Measurements from ENCODE around the gene RPL23. TPM values are rescaled to one million over a fixed set of nuclear protein-coding genes. Genes with fewer than 3 reads are reported as not detected.
A peak's percentile ranks its signal among the peaks of the same experiment; 100 is the strongest.

RPL23 gene
- total and polyA plus RNA-seq, 9 of the 15 experiments (the other 6 are each of a cell fraction or from before 2014, with no cell fraction given): 1,745 to 3,667 (median 3,096) TPM

- peak; percentile 90 for TF ChIP-seq SMAD1 (IDR thresholded peaks at IDR 0.05; ENCODE audit: low read depth, low read length, partially characterized antibody)
- TF ChIP-seq ZNF140 (CRISPR knock-in tag; IDR thresholded peaks at IDR 0.05): no peak
- peak in 1 of 2 experiments; percentile 92; a peak in 2 of 4 replicates for TF ChIP-seq HDAC1 (IDR thresholded peaks at IDR 0.05)
- peak; percentile 99 for TF ChIP-seq MTA1 (IDR thresholded peaks at IDR 0.05; ENCODE audit: borderline replicate concordance)
- TF ChIP-seq SMAD4 (CRISPR knock-in tag; conservative IDR thresholded peaks at IDR 0.05): peak; percentile 34; the same call in 1 of the 2 replicates
- TF ChIP-seq MYC (IDR thresholded peaks at IDR 0.05; ENCODE audit: low read depth, low read length): peak; percentile 99
- no peak; the same call in 1 of the 2 replicates for TF ChIP-seq MYC (CRISPR knock-in tag; IDR thresholded peaks at IDR 0.05; ENCODE audit: borderline replicate concordance, low read depth)
- peak; percentile 97 for TF ChIP-seq PHF8 (IDR thresholded peaks at IDR 0.05; ENCODE audit: borderline replicate concordance, low read length)
- TF ChIP-seq ZNF778 (CRISPR knock-in tag; IDR thresholded peaks at IDR 0.05): no peak
- 0 out of 2 replicates have a peak, but pooled peaks have one; percentile 13 for TF ChIP-seq SMARCE1 (IDR thresholded peaks at IDR 0.05)
- TF ChIP-seq MIER1 (IDR thresholded peaks at IDR 0.05; ENCODE audit: low read depth): peak; percentile 54; the same call in 1 of the 2 replicates
- TF ChIP-seq ETS1 (conservative IDR thresholded peaks at IDR 0.05; ENCODE audit: control insufficient read depth, low read depth, low read length): peak; percentile 63
- TF ChIP-seq ATF1 (CRISPR knock-in tag; IDR thresholded peaks at IDR 0.05): peak; percentile 87
- peak; percentile 99 for TF ChIP-seq ATF1 (tag; IDR thresholded peaks at IDR 0.05)
- peak; percentile 84 for TF ChIP-seq NR2C1 (IDR thresholded peaks at IDR 0.05)
- peak; percentile 86 for TF ChIP-seq NR2C1 (tag; IDR thresholded peaks at IDR 0.05)
- peak; percentile 91 for TF ChIP-seq NFRKB (IDR thresholded peaks at IDR 0.05; ENCODE audit: low read depth)
- TF ChIP-seq TRIM28 (IDR thresholded peaks at IDR 0.05): peak; percentile 67; the same call in 1 of the 2 replicates
- 0 out of 4 replicates have a peak, but pooled peaks of 1 of the 2 experiments have one; percentile 30 for TF ChIP-seq ETV6 (IDR thresholded peaks at IDR 0.05; ENCODE audit: borderline replicate concordance in 1 of 2, low read depth in 2 of 2, low read length in 1 of 2)
- no peak for TF ChIP-seq ETV6 (CRISPR knock-in tag; IDR thresholded peaks at IDR 0.05; ENCODE audit: borderline replicate concordance)
- peak; percentile 79; the same call in 1 of the 2 replicates for TF ChIP-seq ZNF655 (CRISPR knock-in tag; IDR thresholded peaks at IDR 0.05)
- peak; percentile 66; the same call in 1 of the 2 replicates for TF ChIP-seq NFIC (IDR thresholded peaks at IDR 0.05)
- TF ChIP-seq GTF2A2 (tag; IDR thresholded peaks at IDR 0.05): 0 out of 2 replicates have a peak, but pooled peaks have one; percentile 27
- 0 out of 2 replicates have a peak, but pooled peaks have one; percentile 59 for TF ChIP-seq ZNF57 (CRISPR knock-in tag; IDR thresholded peaks at IDR 0.05)
- 0 out of 2 replicates have a peak, but pooled peaks have one; percentile 5 for TF ChIP-seq THRB (CRISPR knock-in tag; conservative IDR thresholded peaks at IDR 0.05)
- TF ChIP-seq GABPA (tag; conservative IDR thresholded peaks at IDR 0.05; ENCODE audit: low read depth): peak; percentile 92
Observed at GRCh38 chr17:38853292-38854219, at the start of gene RPL23 (continued).
